ENCODE results near the gene SGTB. TPM values are rescaled to one million over a fixed set of nuclear protein-coding genes. Genes with fewer than 3 reads are reported as not detected.

The SGTB gene
- total RNA-seq, 1 experiment from 2014 or later = 19.1 TPM

DNA sequence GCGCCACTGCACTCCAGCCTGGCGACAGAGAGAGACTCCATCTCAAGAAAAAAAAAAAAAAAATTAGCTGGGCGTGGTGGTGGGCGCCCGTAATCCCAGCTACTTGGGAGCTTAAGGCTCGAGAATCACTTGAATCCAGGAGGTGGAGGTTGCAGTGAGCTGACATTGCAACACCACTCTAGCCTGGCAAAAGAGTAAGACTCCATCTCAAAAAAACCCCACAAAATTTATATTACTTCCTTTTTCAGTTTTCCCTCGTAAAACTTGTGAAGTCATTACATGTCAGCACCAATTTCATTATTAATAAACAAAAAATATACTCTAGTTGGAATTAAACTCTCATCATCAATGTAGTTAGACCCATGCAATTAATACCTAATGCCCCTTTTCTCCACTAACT lies 53.2 kb downstream of the SGTB start:
- peaks cover 24% of the 10 kb centered on the region for H3K36me3 ChIP-seq (ENCODE audit: insufficient read depth, low read length, poor library complexity, severe bottlenecking)
- TF ChIP-seq, protein P1, sequence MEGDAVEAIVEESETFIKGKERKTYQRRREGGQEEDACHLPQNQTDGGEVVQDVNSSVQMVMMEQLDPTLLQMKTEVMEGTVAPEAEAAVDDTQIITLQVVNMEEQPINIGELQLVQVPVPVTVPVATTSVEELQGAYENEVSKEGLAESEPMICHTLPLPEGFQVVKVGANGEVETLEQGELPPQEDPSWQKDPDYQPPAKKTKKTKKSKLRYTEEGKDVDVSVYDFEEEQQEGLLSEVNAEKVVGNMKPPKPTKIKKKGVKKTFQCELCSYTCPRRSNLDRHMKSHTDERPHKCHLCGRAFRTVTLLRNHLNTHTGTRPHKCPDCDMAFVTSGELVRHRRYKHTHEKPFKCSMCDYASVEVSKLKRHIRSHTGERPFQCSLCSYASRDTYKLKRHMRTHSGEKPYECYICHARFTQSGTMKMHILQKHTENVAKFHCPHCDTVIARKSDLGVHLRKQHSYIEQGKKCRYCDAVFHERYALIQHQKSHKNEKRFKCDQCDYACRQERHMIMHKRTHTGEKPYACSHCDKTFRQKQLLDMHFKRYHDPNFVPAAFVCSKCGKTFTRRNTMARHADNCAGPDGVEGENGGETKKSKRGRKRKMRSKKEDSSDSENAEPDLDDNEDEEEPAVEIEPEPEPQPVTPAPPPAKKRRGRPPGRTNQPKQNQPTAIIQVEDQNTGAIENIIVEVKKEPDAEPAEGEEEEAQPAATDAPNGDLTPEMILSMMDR (conservative IDR thresholded peaks at IDR 0.05; ENCODE audit: low read depth, low read length) = no peak
- no peak for TF ChIP-seq EZH2 (IDR thresholded peaks at IDR 0.05; ENCODE audit: borderline replicate concordance, low read depth, low read length, poor library complexity, severe bottlenecking)
- POLR2A ChIA-PET (ENCODE audit: low non-redundant PET) = no interaction called here
- no peaks in the 10 kb centered on the region for H3K27me3 ChIP-seq (replicated peaks; ENCODE audit: insufficient read depth, low read depth, low read length, poor library complexity)
- DNase-seq (ENCODE audit: low spot score) = no peak
- H3K9me3 ChIP-seq (ENCODE audit: low read depth, low read length, poor library complexity, severe bottlenecking) = no peaks in the 10 kb centered on the region
- BruUV-seq (replicated peaks) = no TSS peak
- CTCF ChIA-PET = no interaction called here
- H3K27ac ChIP-seq (ENCODE audit: low read depth, low read length, poor library complexity, severe bottlenecking) = no peak overlapping the region
- H3K4me1 ChIP-seq (ENCODE audit: insufficient read depth, low read length, poor library complexity, severe bottlenecking) = no peaks in the 10 kb centered on the region
- intact Hi-C loops (cut with micrococcal nuclease; ENCODE audit: unreplicated experiment) = no loop called here
- H3K4me3 ChIP-seq (ENCODE audit: low read depth, low read length, poor library complexity, severe bottlenecking) = no peak overlapping the region

DNA sequence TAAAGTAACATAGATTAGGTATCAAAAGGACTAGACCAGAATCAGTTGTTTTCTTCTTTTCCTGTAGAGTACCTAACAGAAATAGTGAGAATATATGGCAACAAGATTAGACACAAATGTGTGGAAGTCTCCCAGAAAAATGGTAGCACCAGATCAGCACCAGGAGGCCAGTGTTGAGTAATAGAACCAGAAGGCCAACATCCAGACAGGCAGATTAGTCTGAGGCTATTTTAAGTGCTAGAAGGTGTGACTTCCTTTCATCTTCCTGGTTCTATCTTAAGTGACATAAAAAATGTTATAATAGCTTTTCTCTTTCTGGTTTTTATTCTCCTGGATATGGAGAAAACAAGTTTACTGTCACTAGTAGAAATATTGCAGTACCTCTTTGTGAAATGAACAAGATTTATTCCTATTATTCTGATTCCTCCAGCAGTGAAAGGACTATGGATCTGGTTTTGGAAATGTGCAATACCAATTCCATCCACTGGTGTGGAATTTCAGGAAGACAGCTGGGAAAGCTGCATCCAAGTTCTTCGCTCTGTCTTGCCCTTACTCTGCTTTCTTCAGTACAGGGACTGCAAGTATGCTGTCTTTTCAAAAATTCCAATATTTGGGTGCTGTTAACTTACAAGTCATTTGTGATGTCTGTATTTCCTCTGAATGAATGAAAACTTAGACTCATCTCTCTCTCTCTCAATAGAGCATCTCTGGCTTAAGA lies 57.9 kb downstream of the SGTB start:
- Histone ChIP-seq H3K27ac (ENCODE audit: low read depth, low read length, poor library complexity, severe bottlenecking) (no peak overlapping the region), H3K27me3 (replicated peaks; ENCODE audit: insufficient read depth, low read depth, low read length, poor library complexity) (no peaks in the 10 kb centered on the region), H3K9me3 (ENCODE audit: low read depth, low read length, poor library complexity, severe bottlenecking) (no peaks in the 10 kb centered on the region), H3K4me3 (ENCODE audit: low read depth, low read length, poor library complexity, severe bottlenecking) (no peak overlapping the region), H3K36me3 (ENCODE audit: insufficient read depth, low read length, poor library complexity, severe bottlenecking) (peaks cover 17% of the 10 kb centered on the region), H3K4me1 (ENCODE audit: insufficient read depth, low read length, poor library complexity, severe bottlenecking) (no peaks in the 10 kb centered on the region)
- BruUV-seq (replicated peaks) = no TSS peak
- ChIA-PET CTCF (interaction anchor here (0.6 kb wide), 1 partner anchor 30 kb away, joined by 5 read pairs; no protein-coding TSS in a partner anchor), POLR2A (ENCODE audit: low non-redundant PET) (no interaction called here)
- intact Hi-C loops (cut with micrococcal nuclease; ENCODE audit: unreplicated experiment) = no loop called here
- TF ChIP-seq, protein P1 (conservative IDR thresholded peaks at IDR 0.05; ENCODE audit: low read depth, low read length) = peak; percentile 45
- TF ChIP-seq EZH2 (IDR thresholded peaks at IDR 0.05; ENCODE audit: borderline replicate concordance, low read depth, low read length, poor library complexity, severe bottlenecking) = no peak
- DNase-seq (ENCODE audit: low spot score) = peak; percentile 13

DNA sequence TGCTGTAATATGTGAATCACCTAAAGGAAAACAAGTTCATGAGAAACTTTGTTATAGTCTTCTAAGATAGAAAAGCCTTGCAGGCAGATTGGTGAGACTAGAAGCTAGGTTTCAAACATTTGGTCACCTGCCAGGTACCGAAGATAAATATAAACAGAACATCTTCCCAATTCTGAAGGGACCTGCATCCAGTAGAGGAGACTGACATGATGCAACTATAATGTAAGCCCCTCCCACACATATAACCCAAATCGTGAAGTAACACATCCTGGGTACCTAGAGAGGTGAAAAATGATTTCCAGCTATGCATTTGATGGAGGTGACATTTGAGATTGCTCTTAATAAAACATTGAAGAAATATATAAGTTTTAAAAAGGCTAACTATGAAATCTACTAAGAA lies 67.2 kb downstream of the SGTB start:
- intact Hi-C loops (cut with micrococcal nuclease; ENCODE audit: unreplicated experiment) = no loop called here
- Histone ChIP-seq H3K9me3 (ENCODE audit: low read depth, low read length, poor library complexity, severe bottlenecking) (no peaks in the 10 kb centered on the region), H3K36me3 (ENCODE audit: insufficient read depth, low read length, poor library complexity, severe bottlenecking) (peaks cover 3% of the 10 kb centered on the region), H3K4me1 (ENCODE audit: insufficient read depth, low read length, poor library complexity, severe bottlenecking) (no peaks in the 10 kb centered on the region), H3K27me3 (replicated peaks; ENCODE audit: insufficient read depth, low read depth, low read length, poor library complexity) (no peaks in the 10 kb centered on the region), H3K27ac (ENCODE audit: low read depth, low read length, poor library complexity, severe bottlenecking) (no peak overlapping the region), H3K4me3 (ENCODE audit: low read depth, low read length, poor library complexity, severe bottlenecking) (no peak overlapping the region)
- ChIA-PET CTCF (no interaction called here), POLR2A (ENCODE audit: low non-redundant PET) (no interaction called here)
- no TSS peak for BruUV-seq (replicated peaks)
- TF ChIP-seq, protein P1 (conservative IDR thresholded peaks at IDR 0.05; ENCODE audit: low read depth, low read length) = no peak
- TF ChIP-seq EZH2 (IDR thresholded peaks at IDR 0.05; ENCODE audit: borderline replicate concordance, low read depth, low read length, poor library complexity, severe bottlenecking) = no peak
- no peak for DNase-seq (ENCODE audit: low spot score)
